Cardiac septum (tissue), 1 donor: ENCODE results near the gene CNTF. TPM values are rescaled to one million over a fixed set of nuclear protein-coding genes. Genes with fewer than 3 reads are reported as not detected.
"Not testable (repeated sequence)": the region's sequence is repeated elsewhere in the genome, so short reads cannot be mapped to it uniquely, and the experiment has no call there.

Experiments used
- DNase-seq: peaks from one replicate; pipeline ENCODE4 v3.0.0-alpha.2; 2020; ENCODE audit warnings: low spot score
- intact Hi-C: fragments of 100-400 bp; cut with DNase I; formaldehyde crosslinking; loops from one replicate; pipeline ENCODE4 v1.14.0; 2022
- long read RNA-seq: library from polyadenylated mRNA; unstranded; transcript quantifications from one replicate; pipeline ENCODE4 v2.0.0, GENCODE V29; 2021
- total RNA-seq: library from RNA; stranded (reverse); fragmentation: NEBNext Ultra II Directional; extraction: Animal tissue kit (Norgen Biotek cat#: 25700); gene quantifications from one replicate; pipeline ENCODE4 v1.2.1, GENCODE V29; 2021
- donor health status: DM: no; HTN: no; CAD: no.

Gene CNTF
- 1.3 TPM for total RNA-seq
- long read RNA-seq = 0 reads

GRCh38 chr11:58622344-58622743 is at the start of gene CNTF:
CNTF (plus strand) TSS chr11:58622665; CDS start chr11:58622753, 88 bp downstream.
- no peak for DNase-seq
- intact Hi-C loops = no loop called here

- DNase-seq, intact Hi-C loops: not testable (repeated sequence)
These were observed 49.6 kb upstream of the CNTF start for GRCh38 chr11:58572906-58573305.

GRCh38 chr11:58573451-58574104 is 48.9 kb upstream of the CNTF start:
- no peak for DNase-seq
- intact Hi-C loops = no loop called here

- DNase-seq = no peak
- intact Hi-C loops = loop anchor here (5.0 kb wide), 2 partner anchors 52 to 1008 kb away; partner anchors contain the start of gene UBE2L6
These were observed 47.6 kb upstream of the CNTF start for GRCh38 chr11:58574881-58575280.

GRCh38 chr11:58575377-58576020 is 47.0 kb upstream of the CNTF start, which contains the start of gene LPXN:
LPXN (minus strand) TSS chr11:58575856; CDS start chr11:58575772, 84 bp downstream.
- no peak for DNase-seq

GRCh38 chr11:58576887-58577471 is 45.5 kb upstream of the CNTF start:
- no peak for DNase-seq
- intact Hi-C loops = loop anchor here (1.0 to 5.0 kb wide), 3 partner anchors 50 to 1010 kb away; partner anchors contain the start of gene UBE2L6

More at GRCh38 chr11:58575377-58576020, 47.0 kb upstream of the CNTF start, which contains the start of gene LPXN:
- intact Hi-C loops = loop anchor here (5.0 kb wide), 2 partner anchors 52 to 1008 kb away; partner anchors contain the start of gene UBE2L6

- intact Hi-C loops = loop anchor here (1.0 to 5.0 kb wide), 4 partner anchors 50 to 1010 kb away; partner anchors contain the start of genes CLP1 and UBE2L6
- DNase-seq = peak; percentile 78
These were observed 44.8 kb upstream of the CNTF start for GRCh38 chr11:58577555-58578135.

- intact Hi-C loops = loop anchor here (2.0 to 5.0 kb wide), 3 partner anchors 49 to 1011 kb away; partner anchors contain the start of genes CLP1 and UBE2L6
These were observed 44.3 kb upstream of the CNTF start for GRCh38 chr11:58578136-58578634.

GRCh38 chr11:58578635-58579191 is 43.8 kb upstream of the CNTF start, which contains the start of gene ZFP91:
ZFP91 (plus strand) TSS chr11:58579063; CDS start chr11:58579282, 219 bp downstream.
- peak; percentile 99 for DNase-seq
- intact Hi-C loops = loop anchor here (2.0 to 5.0 kb wide), 3 partner anchors 49 to 1011 kb away; partner anchors contain the start of genes CLP1 and UBE2L6

More at GRCh38 chr11:58578136-58578634, 44.3 kb upstream of the CNTF start:
- DNase-seq = peak; percentile 97

GRCh38 chr11:58579192-58580129 is 43.0 kb upstream of the CNTF start:
- peak; percentile 97 for DNase-seq
- intact Hi-C loops = loop anchor here (2.0 to 5.0 kb wide), 4 partner anchors 37 to 1012 kb away; partner anchors contain the start of genes CLP1 and UBE2L6

GRCh38 chr11:58580311-58580710 is 42.2 kb upstream of the CNTF start:
- intact Hi-C loops = loop anchor here (2.0 kb wide), 1 partner anchor 36 kb away; no protein-coding TSS in a partner anchor

GRCh38 chr11:58582437-58582836 is 40.0 kb upstream of the CNTF start:
- intact Hi-C loops = no loop called here
- no peak for DNase-seq

More at GRCh38 chr11:58580311-58580710, 42.2 kb upstream of the CNTF start:
- no peak for DNase-seq

GRCh38 chr11:58586998-58587397 is 35.5 kb upstream of the CNTF start:
- DNase-seq = no peak
- intact Hi-C loops = no loop called here

- no peak for DNase-seq
- intact Hi-C loops = no loop called here
These were observed 30.8 kb upstream of the CNTF start for GRCh38 chr11:58591659-58592058.

GRCh38 chr11:58592760-58593472 is 29.5 kb upstream of the CNTF start:
- intact Hi-C loops = no loop called here
- DNase-seq = no peak

- intact Hi-C loops = no loop called here
- no peak for DNase-seq
These were observed 27.6 kb upstream of the CNTF start for GRCh38 chr11:58594826-58595225.

GRCh38 chr11:58596621-58597020 is 25.8 kb upstream of the CNTF start:
- no peak for DNase-seq
- intact Hi-C loops = no loop called here
